IPS-20b (cell line): Measurements from ENCODE around the gene KIF5A.
A peak's percentile ranks its signal among the peaks of the same experiment; 100 is the strongest.
"Not testable (repeated sequence)": the region's sequence is repeated elsewhere in the genome, so short reads cannot be mapped to it uniquely, and the experiment has no call there.

Experiments
- H3K27ac ChIP-seq: one replicate; pipeline ENCODE4 v1.5.1; 2013; ENCODE audit warnings: low read length
- H3K27me3 ChIP-seq: 2 replicates; pipeline ENCODE4 v1.6.1; 2013; ENCODE audit warnings: mild to moderate bottlenecking, low read length, inconsistent platforms; ENCODE audit not compliant: insufficient read depth
- H3K36me3 ChIP-seq: 2 replicates; pipeline ENCODE4 v1.6.1; 2013; ENCODE audit warnings: low read depth, mild to moderate bottlenecking, inconsistent platforms, low read length, moderate library complexity; ENCODE audit not compliant: insufficient read depth
- H3K4me1 ChIP-seq: 2 replicates; pipeline ENCODE4 v1.6.1; 2013; ENCODE audit warnings: mild to moderate bottlenecking, control low read depth, inconsistent platforms, low read length, moderate library complexity; ENCODE audit not compliant: insufficient read depth
- H3K4me3 ChIP-seq: 2 replicates; pipeline ENCODE4 v1.5.1; 2013; ENCODE audit warnings: mild to moderate bottlenecking, low read length, inconsistent platforms
- H3K9ac ChIP-seq: 2 replicates; pipeline ENCODE4 v1.6.1; 2013; ENCODE audit warnings: low read depth, mild to moderate bottlenecking, inconsistent platforms, low read length, moderate library complexity
- H3K9me3 ChIP-seq: 2 replicates; pipeline ENCODE4 v1.6.1; 2013; ENCODE audit warnings: mild to moderate bottlenecking, low read depth, low read length, inconsistent platforms; ENCODE audit not compliant: insufficient read depth

The KIF5A gene

GRCh38 chr12:57583008-57583831, 33.4 kb downstream of the KIF5A start:
- Histone ChIP-seq H3K27me3 (peaks cover 7% of the 10 kb centered on the region), H3K36me3 (peaks cover 52% of the 10 kb centered on the region)

GRCh38 chr12:57584050-57584449, 34.2 kb downstream of the KIF5A start:
- Histone ChIP-seq H3K36me3 (peaks cover 44% of the 10 kb centered on the region), H3K9me3 (no peaks in the 10 kb centered on the region), H3K4me1 (no peaks in the 10 kb centered on the region), H3K4me3 (no peak overlapping the region), H3K27me3 (peaks cover 11% of the 10 kb centered on the region), H3K27ac (no peak overlapping the region), H3K9ac (no peak overlapping the region)

More at GRCh38 chr12:57583008-57583831, 33.4 kb downstream of the KIF5A start:
- Histone ChIP-seq H3K9ac (no peak overlapping the region), H3K4me3 (no peak overlapping the region), H3K27ac (no peak overlapping the region), H3K4me1 (no peaks in the 10 kb centered on the region), H3K9me3 (no peaks in the 10 kb centered on the region)

- Histone ChIP-seq H3K4me1 (no peaks in the 10 kb centered on the region), H3K27ac (no peak overlapping the region), H3K9ac (no peak overlapping the region), H3K27me3 (peaks cover 11% of the 10 kb centered on the region), H3K9me3 (no peaks in the 10 kb centered on the region), H3K36me3 (peaks cover 37% of the 10 kb centered on the region), H3K4me3 (no peak overlapping the region)
Observed at GRCh38 chr12:57584690-57585089, 34.8 kb downstream of the KIF5A start.

DNA sequence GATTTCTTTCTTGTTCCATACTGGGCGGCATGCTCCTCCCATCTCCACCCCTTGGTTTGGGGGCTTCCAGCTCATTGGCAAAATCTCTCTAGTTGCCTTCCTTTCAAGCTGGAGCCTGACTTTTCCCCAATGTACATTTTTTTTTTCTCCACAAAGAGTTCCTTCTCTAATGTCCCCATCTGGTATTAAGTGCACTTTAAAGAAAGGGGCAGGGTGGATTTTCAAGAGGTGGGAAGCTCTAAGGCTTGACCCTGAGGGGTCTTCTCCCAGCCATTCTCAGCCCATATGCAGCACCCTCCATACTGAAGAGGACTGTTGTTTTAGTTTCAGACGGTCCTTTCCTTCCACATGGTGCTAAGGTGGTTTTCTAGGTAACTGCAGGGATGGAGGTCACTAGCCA, 35.3 kb downstream of the KIF5A start:
- Histone ChIP-seq H3K27ac (no peak overlapping the region), H3K36me3 (peaks cover 33% of the 10 kb centered on the region), H3K4me3 (no peak overlapping the region), H3K9me3 (no peaks in the 10 kb centered on the region), H3K27me3 (peaks cover 11% of the 10 kb centered on the region), H3K4me1 (no peaks in the 10 kb centered on the region), H3K9ac (no peak overlapping the region)

GRCh38 chr12:57586128-57586527, 36.3 kb downstream of the KIF5A start:
- no peak overlapping the region for H3K9ac ChIP-seq
- H3K4me1 ChIP-seq: no peaks in the 10 kb centered on the region
- H3K27ac ChIP-seq: no peak overlapping the region
- no peak overlapping the region for H3K4me3 ChIP-seq
- peaks cover 11% of the 10 kb centered on the region for H3K27me3 ChIP-seq
- H3K36me3 ChIP-seq: peaks cover 23% of the 10 kb centered on the region
- H3K9me3 ChIP-seq: no peaks in the 10 kb centered on the region

- H3K4me1 ChIP-seq: 0 out of 2 replicates have a peak, but pooled peaks cover under 1% of the 10 kb centered on the region
- no peak overlapping the region for H3K27ac ChIP-seq
- peaks cover 15% of the 10 kb centered on the region for H3K27me3 ChIP-seq
- H3K9me3 ChIP-seq: no peaks in the 10 kb centered on the region
- H3K36me3 ChIP-seq: peaks cover 15% of the 10 kb centered on the region; the same call in 1 of the 2 replicates
- H3K9ac ChIP-seq: no peak overlapping the region
- no peak overlapping the region for H3K4me3 ChIP-seq
Observed at GRCh38 chr12:57586832-57587429, 37.1 kb downstream of the KIF5A start.

DNA sequence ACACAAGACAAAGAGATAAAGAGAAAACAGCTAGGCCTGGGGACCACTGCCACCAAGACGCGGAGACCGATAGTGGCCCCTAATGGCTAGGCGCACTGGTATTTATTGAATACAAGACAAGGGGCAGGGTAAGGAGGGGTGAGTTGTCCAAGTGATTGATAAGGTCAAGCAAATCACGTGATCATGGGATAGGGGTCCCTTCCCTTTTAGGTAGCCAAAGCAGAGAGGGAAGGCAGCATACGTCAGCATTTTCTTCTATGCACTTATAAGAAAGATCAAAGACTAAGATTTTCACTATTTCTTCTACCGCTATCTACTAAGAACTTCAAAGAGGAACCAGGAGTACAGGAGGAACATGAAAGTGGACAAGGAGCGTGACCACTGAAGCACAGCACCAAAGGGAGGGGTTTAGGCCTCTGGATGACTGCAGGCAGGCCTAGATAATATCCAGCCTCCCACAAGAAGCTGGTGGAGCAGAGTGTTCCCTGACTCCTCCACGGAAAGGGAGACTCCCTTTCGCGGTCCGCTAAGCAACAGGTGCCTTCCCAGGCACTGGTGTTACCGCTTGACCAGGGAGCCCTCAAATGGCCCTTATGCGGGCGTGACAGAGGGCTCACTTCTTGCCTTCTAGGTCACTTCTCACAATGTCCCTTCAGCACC, 39.2 kb downstream of the KIF5A start:
- not testable (repeated sequence) for H3K36me3 ChIP-seq, H3K27ac ChIP-seq, H3K9ac ChIP-seq, H3K4me1 ChIP-seq, H3K4me3 ChIP-seq, H3K9me3 ChIP-seq
- peaks cover 16% of the 10 kb centered on the region for H3K27me3 ChIP-seq

GRCh38 chr12:57590479-57590863, 40.6 kb downstream of the KIF5A start:
- H3K9ac ChIP-seq: peak overlapping the region; percentile 57; the same call in 1 of the 2 replicates

DNA sequence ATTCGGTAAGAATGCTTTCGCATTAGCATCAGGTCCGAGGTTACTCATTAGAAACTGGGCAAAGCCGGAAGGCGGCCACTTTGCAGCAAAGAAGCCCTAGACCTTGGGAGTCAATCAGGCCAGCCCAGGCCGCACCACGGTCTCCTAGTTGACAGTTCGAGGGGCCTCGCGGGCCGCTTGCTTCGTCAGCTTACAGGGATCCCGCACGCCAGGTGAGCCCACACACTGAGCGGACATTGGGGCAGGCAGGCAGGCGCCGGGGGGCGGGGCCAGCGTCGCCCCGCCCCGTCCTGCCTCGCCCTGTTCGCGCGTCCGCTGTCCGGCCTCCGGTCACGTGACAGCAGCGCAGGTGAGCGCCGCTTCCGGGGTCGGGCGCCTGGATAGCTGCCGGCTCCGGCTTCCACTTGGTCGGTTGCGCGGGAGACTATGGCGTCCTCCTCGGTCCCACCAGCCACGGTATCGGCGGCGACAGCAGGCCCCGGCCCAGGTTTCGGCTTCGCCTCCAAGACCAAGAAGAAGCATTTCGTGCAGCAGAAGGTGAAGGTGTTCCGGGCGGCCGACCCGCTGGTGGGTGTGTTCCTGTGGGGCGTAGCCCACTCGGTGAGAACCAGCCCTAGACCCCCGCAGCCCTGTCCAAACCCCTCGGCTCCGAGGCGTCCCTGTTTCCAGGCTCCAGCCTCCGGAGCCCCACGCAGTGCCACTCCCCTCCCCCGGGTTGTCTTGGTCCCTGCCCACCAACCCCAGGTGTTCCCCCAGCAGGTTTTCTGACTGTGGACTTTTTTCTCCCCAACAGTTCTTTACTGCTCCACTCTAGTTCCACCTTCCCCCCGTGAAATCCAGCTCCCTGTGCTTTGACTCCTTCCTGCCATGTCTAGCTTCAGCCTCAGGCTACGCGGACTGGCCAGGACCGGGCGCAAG, 41.3 kb downstream of the KIF5A start, which contains the start of gene PIP4K2C:
Gene PIP4K2C (plus strand): TSS at position 329 of the 918 bp plus-strand sequence. CDS start 98 bp downstream, at position 427.
- H3K9me3 ChIP-seq: no peaks in the 10 kb centered on the region
- H3K9ac ChIP-seq: peak within 1 kb of the TSS; percentile 85
- H3K27me3 ChIP-seq: peaks cover 16% of the 10 kb centered on the region
- H3K36me3 ChIP-seq: peaks cover 19% of the 10 kb centered on the region
- no peak within 1 kb of the TSS for H3K27ac ChIP-seq
- 0 out of 2 replicates have a peak, but pooled peaks cover 5% of the 10 kb centered on the region for H3K4me1 ChIP-seq
- H3K4me3 ChIP-seq: peak within 1 kb of the TSS; percentile 93

More at GRCh38 chr12:57590479-57590863, 40.6 kb downstream of the KIF5A start:
- H3K9me3 ChIP-seq: no peaks in the 10 kb centered on the region
- peak overlapping the region; percentile 93 for H3K4me3 ChIP-seq
- H3K36me3 ChIP-seq: peaks cover 13% of the 10 kb centered on the region
- no peak overlapping the region for H3K27ac ChIP-seq
- H3K4me1 ChIP-seq: 0 out of 2 replicates have a peak, but pooled peaks cover 5% of the 10 kb centered on the region
- H3K27me3 ChIP-seq: peaks cover 16% of the 10 kb centered on the region

GRCh38 chr12:57591782-57592325, 42.0 kb downstream of the KIF5A start:
- Histone ChIP-seq H3K27me3 (peaks cover 16% of the 10 kb centered on the region), H3K9me3 (no peaks in the 10 kb centered on the region), H3K36me3 (peaks cover 24% of the 10 kb centered on the region), H3K4me1 (0 out of 2 replicates have a peak, but pooled peaks cover 5% of the 10 kb centered on the region), H3K4me3 (peak overlapping the region; percentile 93), H3K27ac (no peak overlapping the region), H3K9ac (peak overlapping the region; percentile 85)
